OCI-LY7 (cell line): ENCODE results near the gene TPRG1L. TPM values are rescaled to one million over a fixed set of nuclear protein-coding genes. Genes with fewer than 3 reads are reported as not detected.

ENCODE experiments used
- BruUV-seq: library from RNA; stranded (reverse); fragments of 400-500 nt; replicated peaks from 2 replicates; lab custom pipeline; 2021; lab: Mats Ljungman, UMichigan
- CTCF ChIA-PET: fragments of 300-600 bp; sonication (Branson Sonifier 250); formaldehyde crosslinking; loops from one replicate; lab custom pipeline; 2022; ENCODE audit warnings: antibody characterized with exemption; ENCODE audit not compliant: unreplicated experiment; lab: Charles Lee
- POLR2A ChIA-PET: fragments of 300-600 bp; sonication (Branson Sonifier 250); formaldehyde crosslinking; loops from one replicate; lab custom pipeline; 2022; ENCODE audit warnings: antibody characterized with exemption; lab: Charles Lee
- DNase-seq: peaks from one replicate; pipeline ENCODE4 v3.0.0-alpha.2; 2015; ENCODE audit warnings: low spot score
- H2AFZ ChIP-seq: fragments of 200-600 bp; sonication (generic), shearing (Covaris generic); 2 replicates; pipeline ENCODE4 v1.6.1; 2014; ENCODE audit warnings: mild to moderate bottlenecking, antibody characterized with exemption, low read length, moderate library complexity
- H3K27ac ChIP-seq: fragments of 200-600 bp; sonication (generic); 2 replicates; pipeline ENCODE4 v1.5.1; 2014; ENCODE audit warnings: mixed run types, low read depth, mild to moderate bottlenecking, moderate library complexity, low read length, inconsistent platforms; ENCODE audit not compliant: poor library complexity, severe bottlenecking
- H3K36me3 ChIP-seq: fragments of 200-600 bp; sonication (generic); 2 replicates; pipeline ENCODE4 v1.6.1; 2014; ENCODE audit warnings: mild to moderate bottlenecking, antibody characterized with exemption, low read length, moderate library complexity, mixed read lengths; ENCODE audit not compliant: insufficient read depth
- H3K4me1 ChIP-seq: fragments of 200-600 bp; sonication (generic); 2 replicates; pipeline ENCODE4 v1.5.1; 2014; ENCODE audit warnings: mild to moderate bottlenecking, low read length; ENCODE audit not compliant: insufficient read depth, poor library complexity, severe bottlenecking
- H3K4me2 ChIP-seq: fragments of 200-600 bp; sonication (generic); 2 replicates; pipeline ENCODE4 v1.6.1; 2014; ENCODE audit warnings: mild to moderate bottlenecking, low read length
- H3K4me3 ChIP-seq: fragments of 200-600 bp; sonication (generic); 2 replicates; pipeline ENCODE4 v1.5.1; 2014; ENCODE audit warnings: mild to moderate bottlenecking, low read depth, low read length; ENCODE audit not compliant: poor library complexity, severe bottlenecking
- H3K79me2 ChIP-seq: fragments of 200-600 bp; sonication (generic); 2 replicates; pipeline ENCODE4 v1.6.1; 2016; ENCODE audit warnings: low read depth, mild to moderate bottlenecking, low read length, moderate library complexity, mixed read lengths; ENCODE audit not compliant: insufficient read depth
- H3K9me2 ChIP-seq: fragments of 200-600 bp; sonication (generic); 2 replicates; pipeline ENCODE4 v1.6.1; 2016; ENCODE audit warnings: mild to moderate bottlenecking, low read length, mixed read lengths; ENCODE audit not compliant: insufficient read depth
- H3K9me3 ChIP-seq: fragments of 200-600 bp; sonication (generic); 2 replicates; pipeline ENCODE4 v1.6.1; 2014; ENCODE audit warnings: mild to moderate bottlenecking, mixed run types, low read length, mixed read lengths
- H4K20me1 ChIP-seq: fragments of 200-600 bp; sonication (generic); 2 replicates; pipeline ENCODE4 v1.6.1; 2014; ENCODE audit warnings: mild to moderate bottlenecking, antibody characterized with exemption, low read length, moderate library complexity, mixed read lengths; ENCODE audit not compliant: insufficient read depth
- CTCF ChIP-seq: fragments of 200-600 bp; sonication (generic); conservative IDR thresholded peaks from 2 replicates; pipeline ENCODE4 v1.5.1; 2014; ENCODE audit warnings: mild to moderate bottlenecking, antibody characterized with exemption, low read length, moderate library complexity, mixed read lengths
- EZH2phosphoT487 ChIP-seq: fragments of 200-600 bp; sonication (generic); IDR thresholded peaks from 2 replicates; pipeline ENCODE4 v1.6.1; 2018; ENCODE audit warnings: low read depth, borderline replicate concordance, mild to moderate bottlenecking, mixed run types, antibody characterized with exemption, low read length, moderate library complexity, mixed read lengths
- intact Hi-C: fragments of 100-400 bp; cut with micrococcal nuclease; formaldehyde crosslinking; loops from one replicate; pipeline ENCODE4 v1.10.0; 2022; ENCODE audit not compliant: unreplicated experiment
- total RNA-seq, 2 experiments: library from RNA; depleted of rRNA in 1 of 2; stranded (reverse); fragments of >200 nt in 1 of 2; shearing (Covaris generic) in 1 of 2; gene quantifications; 2 replicates each; pipeline ENCODE4 v1.2.3, GENCODE V29; 2014 to 2022

The TPRG1L gene
- total RNA-seq, 2 experiments from 2014 or later, result 3.1 to 6.8 TPM

DNA sequence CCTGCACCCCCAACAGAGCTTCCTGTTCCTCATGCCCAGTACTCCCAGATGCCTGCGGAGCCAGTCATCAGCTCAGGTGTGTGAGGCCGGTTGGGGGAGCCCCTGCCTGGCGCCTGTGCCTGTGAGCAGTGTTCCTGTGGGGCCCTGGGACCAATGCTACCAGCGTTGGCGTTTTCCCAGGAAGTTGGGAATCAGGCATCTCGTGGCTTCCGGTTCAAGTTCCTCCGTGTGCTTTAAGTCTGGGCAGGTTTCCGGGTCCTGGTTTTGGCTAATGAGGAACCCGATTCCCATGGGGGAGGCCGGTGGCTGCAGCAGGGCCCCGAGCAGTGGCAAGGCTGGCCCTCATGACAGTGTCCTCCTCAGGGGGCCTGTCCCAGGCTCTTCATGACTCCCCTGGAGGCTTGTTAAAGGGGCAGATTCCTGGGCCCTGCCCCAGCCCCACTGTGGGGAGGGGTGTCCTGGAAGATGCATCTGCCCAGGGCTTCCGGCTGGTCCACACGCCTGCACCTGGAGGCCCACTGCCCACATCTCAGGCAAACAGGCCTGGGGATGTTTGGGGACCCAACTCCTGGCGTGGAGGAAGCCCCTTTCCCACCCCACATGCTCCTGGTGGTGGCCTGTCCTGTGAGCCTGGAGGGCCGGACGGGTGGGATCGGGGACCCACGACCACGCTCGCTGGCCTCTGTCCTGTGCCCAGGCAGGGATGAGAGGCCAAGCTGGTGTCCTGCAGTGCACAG, 53.7 kb downstream of the TPRG1L start:
- H3K36me3 ChIP-seq, result no peaks in the 10 kb centered on the region
- H3K79me2 ChIP-seq, result no peaks in the 10 kb centered on the region
- ChIA-PET POLR2A (no interaction called here), CTCF (no interaction called here)
- peak overlapping the region; percentile 52 for H3K4me2 ChIP-seq
- H2AFZ ChIP-seq, result peak overlapping the region; percentile 74
- intact Hi-C loops, result no loop called here
- H3K9me3 ChIP-seq, result no peaks in the 10 kb centered on the region
- no peak overlapping the region for H3K27ac ChIP-seq
- peak; percentile 32 for DNase-seq
- H3K4me3 ChIP-seq, result no peak overlapping the region
- peaks cover 23% of the 10 kb centered on the region for H3K4me1 ChIP-seq
- no peaks in the 10 kb centered on the region for H3K9me2 ChIP-seq
- H4K20me1 ChIP-seq, result no peaks in the 10 kb centered on the region
- TF ChIP-seq CTCF, result 0 out of 2 replicates have a peak, but pooled peaks have one; percentile 5
- no peak for TF ChIP-seq EZH2phosphoT487
- no TSS peak for BruUV-seq

GRCh38 chr1:3679098-3679555, 54.3 kb downstream of the TPRG1L start:
- no peaks in the 10 kb centered on the region for H3K9me3 ChIP-seq
- intact Hi-C loops, result no loop called here
- no peaks in the 10 kb centered on the region for H3K79me2 ChIP-seq
- no peak overlapping the region for H2AFZ ChIP-seq
- no peaks in the 10 kb centered on the region for H3K9me2 ChIP-seq
- no peak overlapping the region for H3K4me3 ChIP-seq
- H4K20me1 ChIP-seq, result no peaks in the 10 kb centered on the region
- POLR2A ChIA-PET, result no interaction called here
- CTCF ChIA-PET, result no interaction called here
- TF ChIP-seq EZH2phosphoT487 (no peak), CTCF (no peak)
- no peak overlapping the region for H3K4me2 ChIP-seq
- BruUV-seq, result no TSS peak
- no peaks in the 10 kb centered on the region for H3K36me3 ChIP-seq
- H3K4me1 ChIP-seq, result peaks cover 23% of the 10 kb centered on the region
- no peak for DNase-seq
- H3K27ac ChIP-seq, result no peak overlapping the region

Other genes with a start within 250 kb of the TPRG1L start
- not detected in 2 replicates for gene ARHGEF16, start 170.3 kb upstream of the TPRG1L start, total RNA-seq (2014; rRNA removed; shearing (Covaris generic))
- gene ARHGEF16, start 170.3 kb upstream of the TPRG1L start, total RNA-seq (2022), result not detected in 2 replicates
- gene MEGF6, start 13.5 kb upstream of the TPRG1L start, total RNA-seq (2014; rRNA removed; shearing (Covaris generic)), result 0.10 and 0.32 TPM in 2 replicates
- gene MEGF6, start 13.5 kb upstream of the TPRG1L start, total RNA-seq (2022), result 0.15 and 0.17 TPM in 2 replicates
- 28.1 and 40.0 TPM in 2 replicates for gene WRAP73, start 25.1 kb downstream of the TPRG1L start, total RNA-seq (2014; rRNA removed; shearing (Covaris generic))
- gene WRAP73, start 25.1 kb downstream of the TPRG1L start, total RNA-seq (2022), result 32.9 and 34.7 TPM in 2 replicates
- 0.05 TPM in 1 of 2 replicates, not detected in the other for gene TP73, start 27.5 kb downstream of the TPRG1L start, total RNA-seq (2014; rRNA removed; shearing (Covaris generic))
- gene TP73, start 27.5 kb downstream of the TPRG1L start, total RNA-seq (2022), result 0.37 and 0.48 TPM in 2 replicates
- gene CCDC27, start 127.4 kb downstream of the TPRG1L start, total RNA-seq (2014; rRNA removed; shearing (Covaris generic)), result not detected in 2 replicates
- gene CCDC27, start 127.4 kb downstream of the TPRG1L start, total RNA-seq (2022), result not detected in 2 replicates
- gene SMIM1, start 147.7 kb downstream of the TPRG1L start, total RNA-seq (2014; rRNA removed; shearing (Covaris generic)), result 3.8 and 7.1 TPM in 2 replicates
- gene SMIM1, start 147.7 kb downstream of the TPRG1L start, total RNA-seq (2022), result 3.9 and 4.3 TPM in 2 replicates
- gene LRRC47, start 171.5 kb downstream of the TPRG1L start, total RNA-seq (2014; rRNA removed; shearing (Covaris generic)), result 34.0 and 36.4 TPM in 2 replicates
- 49.1 and 57.6 TPM in 2 replicates for gene LRRC47, start 171.5 kb downstream of the TPRG1L start, total RNA-seq (2022)
- 26.8 and 36.5 TPM in 2 replicates for gene CEP104, start 232.2 kb downstream of the TPRG1L start, total RNA-seq (2014; rRNA removed; shearing (Covaris generic))
- 71.0 and 71.7 TPM in 2 replicates for gene CEP104, start 232.2 kb downstream of the TPRG1L start, total RNA-seq (2022)
- gene DFFB, start 232.5 kb downstream of the TPRG1L start, total RNA-seq (2014; rRNA removed; shearing (Covaris generic)), result 15.2 and 21.6 TPM in 2 replicates
- 16.0 and 17.9 TPM in 2 replicates for gene DFFB, start 232.5 kb downstream of the TPRG1L start, total RNA-seq (2022)